GM21381 (cell line): ENCODE data around the gene POC5.
"Not testable (repeated sequence)": the region's sequence is repeated elsewhere in the genome, so short reads cannot be mapped to it uniquely, and the experiment has no call there.

Experiments used
- ATAC-seq: cut with Tn5 transposase; IDR thresholded peaks from one replicate; pipeline ENCODE4 v1.9.1; 2021; ENCODE audit warnings: mild to moderate bottlenecking, moderate library complexity; ENCODE audit not compliant: unreplicated experiment

Gene POC5

GRCh38 chr5:75717082-75717922 is at the start of gene POC5:
TSS of gene POC5 (minus strand) at chr5:75717437. CDS start at chr5:75712937, 4,500 bp downstream.
- ATAC-seq: peak; percentile 93

GRCh38 chr5:75758116-75758515 is 40.9 kb upstream of the POC5 start:
- no peak for ATAC-seq

- ATAC-seq: no peak
Observed at GRCh38 chr5:75756981-75757380, 39.7 kb upstream of the POC5 start.

GRCh38 chr5:75756211-75756610 is 39.0 kb upstream of the POC5 start:
- ATAC-seq: no peak

GRCh38 chr5:75753182-75753581 is 35.9 kb upstream of the POC5 start:
- no peak for ATAC-seq

- no peak for ATAC-seq
Observed at GRCh38 chr5:75744355-75744754, 27.1 kb upstream of the POC5 start.

GRCh38 chr5:75736273-75736672 is 19.0 kb upstream of the POC5 start:
- no peak for ATAC-seq

- ATAC-seq: no peak
Observed at GRCh38 chr5:75734913-75735789, 17.9 kb upstream of the POC5 start.

GRCh38 chr5:75733767-75734166 is 16.5 kb upstream of the POC5 start:
- ATAC-seq: no peak

GRCh38 chr5:75731515-75731914 is 14.3 kb upstream of the POC5 start:
- ATAC-seq: not testable (repeated sequence)

- ATAC-seq: no peak
Observed at GRCh38 chr5:75729321-75729720, 12.1 kb upstream of the POC5 start.

GRCh38 chr5:75727931-75728330 is 10.7 kb upstream of the POC5 start:
- no peak for ATAC-seq

- ATAC-seq: not testable (repeated sequence)
Observed at GRCh38 chr5:75726224-75726623, 9.0 kb upstream of the POC5 start.

GRCh38 chr5:75723378-75723777 is 6.1 kb upstream of the POC5 start:
- no peak for ATAC-seq

- no peak for ATAC-seq
Observed at GRCh38 chr5:75721573-75721972, 4.3 kb upstream of the POC5 start.

- no peak for ATAC-seq
Observed at GRCh38 chr5:75720882-75721281, 3.6 kb upstream of the POC5 start.

GRCh38 chr5:75716715-75717081 is 539 bp downstream of the POC5 start:
- peak; percentile 14 for ATAC-seq

GRCh38 chr5:75712091-75712490 is 5.1 kb downstream of the POC5 start:
- no peak for ATAC-seq

- ATAC-seq: no peak
Observed at GRCh38 chr5:75711151-75711550, 6.1 kb downstream of the POC5 start.

- no peak for ATAC-seq
Observed at GRCh38 chr5:75710637-75711036, 6.6 kb downstream of the POC5 start.

GRCh38 chr5:75707911-75708509 is 9.2 kb downstream of the POC5 start:
- no peak for ATAC-seq

- ATAC-seq: no peak
Observed at GRCh38 chr5:75706775-75707174, 10.5 kb downstream of the POC5 start.
